Measurements from ENCODE around the gene KRAS. TPM values are rescaled to one million over a fixed set of nuclear protein-coding genes. Genes with fewer than 3 reads are reported as not detected.

Gene KRAS
- total and polyA plus RNA-seq, 2 of the 4 experiments (the other 2 are of a cell fraction), result 9.3 to 10.7 TPM

- H3K18ac ChIP-seq (ENCODE audit: low read depth, low read length), result no peak overlapping the region
- no peak overlapping the region for H4K91ac ChIP-seq (ENCODE audit: insufficient read depth, low read depth, low read length)
- ChIA-PET POLR2A (ENCODE audit: unreplicated experiment) (no interaction called here), CTCF (no interaction called here)
- WGBS, 2 experiments (ENCODE audit: extremely low coverage in 2 of 2, insufficient read length in 1 of 2), result 90% methylated on average over 2 of the region's 20 CpGs; no CpG with 5 or more reads in 1 of the 2 experiments
- no peak overlapping the region for H2BK20ac ChIP-seq (ENCODE audit: low read depth, low read length)
- H4K20me1 ChIP-seq (ENCODE audit: insufficient read depth, low read length), result peaks cover 18% of the 10 kb centered on the region; the same call in 1 of the 2 replicates
- no peak overlapping the region for H4K5ac ChIP-seq (ENCODE audit: low read depth, low read length)
- H3K14ac ChIP-seq (replicated peaks; ENCODE audit: low read depth, low read length), result no peak overlapping the region
- ATAC-seq (ENCODE audit: low read depth), result no peak
- H3K9ac ChIP-seq (ENCODE audit: low read depth, low read length), result no peak overlapping the region
- H2AFZ ChIP-seq (replicated peaks; ENCODE audit: low read length, poor library complexity), result no peak overlapping the region
- H3K56ac ChIP-seq (ENCODE audit: extremely low read depth, insufficient read depth, low read length), result no peak overlapping the region
- H3K79me1 ChIP-seq (ENCODE audit: low read depth in 1 of 2, low read length in 2 of 2), result peaks cover 3 to 47% of the 10 kb centered on the region in 2 experiments; a peak in 2 of 4 replicates
- H2AK9ac ChIP-seq (replicated peaks; ENCODE audit: low read depth, low read length, poor library complexity), result no peak overlapping the region
- H3K9me1 ChIP-seq (ENCODE audit: insufficient read depth, low read length), result no peaks in the 10 kb centered on the region
- no peak overlapping the region for H3K27ac ChIP-seq (ENCODE audit: insufficient read depth, low read length)
- no peak overlapping the region for H3K4me3 ChIP-seq (ENCODE audit: insufficient read depth, low read depth, low read length)
- H3K36me3 ChIP-seq (ENCODE audit: control insufficient read depth, insufficient read depth, low read length), result peaks cover 2% of the 10 kb centered on the region
- H2BK120ac ChIP-seq (ENCODE audit: low read depth, low read length), result no peak overlapping the region
- H4K8ac ChIP-seq (ENCODE audit: low read depth in 2 of 2, low read length in 2 of 2), result no peak overlapping the region
- dilution Hi-C loops (cut with HindIII; ENCODE audit: low sequenced_read_pairs, unreplicated experiment) (no loop called here), in situ Hi-C loops (cut with MboI; ENCODE audit: low sequenced_read_pairs) (loop anchor here (5.0 to 25.0 kb wide), 2 partner anchors 134 to 789 kb away; no protein-coding TSS in a partner anchor), intact Hi-C loops (cut with micrococcal nuclease) (loop anchor here (10.0 kb wide), 2 partner anchors 307 to 777 kb away; partner anchors contain the start of gene LMNTD1)
- no peak overlapping the region for H2AK5ac ChIP-seq (ENCODE audit: low read depth, low read length)
- H3K27me3 ChIP-seq (ENCODE audit: control insufficient read depth, insufficient read depth, low read length), result no peaks in the 10 kb centered on the region
- TF ChIP-seq MAZ (IDR thresholded peaks at IDR 0.05; ENCODE audit: borderline replicate concordance, low read depth, low read length) (no peak), SMC3 (IDR thresholded peaks at IDR 0.05; ENCODE audit: low read depth, low read length) (no peak), RCOR1 (IDR thresholded peaks at IDR 0.05; ENCODE audit: insufficient replicate concordance, low read length) (no peak), ELK1 (IDR thresholded peaks at IDR 0.05; ENCODE audit: borderline replicate concordance, low read depth, low read length) (no peak), MAFK (IDR thresholded peaks at IDR 0.05; ENCODE audit: low read depth, low read length) (no peak), USF2 (IDR thresholded peaks at IDR 0.05; ENCODE audit: low read depth, low read length) (no peak), CEBPB (IDR thresholded peaks at IDR 0.05; ENCODE audit: low read depth, low read length) (no peak), RAD21 (IDR thresholded peaks at IDR 0.05; ENCODE audit: low read length) (no peak), BHLHE40 (IDR thresholded peaks at IDR 0.05; ENCODE audit: low read depth, low read length) (no peak), CHD1 (IDR thresholded peaks at IDR 0.05; ENCODE audit: low read depth, low read length) (no peak), MXI1 (IDR thresholded peaks at IDR 0.05; ENCODE audit: borderline replicate concordance, low read depth, low read length) (no peak), NFE2L2 (IDR thresholded peaks at IDR 0.05; ENCODE audit: low read depth, low read length) (no peak), CTCF (conservative IDR thresholded peaks at IDR 0.05; ENCODE audit: low read depth, low read length) (no peak), POLR2A (IDR thresholded peaks at IDR 0.05; ENCODE audit: low read depth, low read length) (no peak), RFX5 (IDR thresholded peaks at IDR 0.05; ENCODE audit: low read depth, low read length) (no peak), FOS (IDR thresholded peaks at IDR 0.05; ENCODE audit: low read depth, low read length) (no peak)
- H3K4ac ChIP-seq (ENCODE audit: low read depth, low read length), result no peak overlapping the region
- H3K23ac ChIP-seq (ENCODE audit: low read depth, low read length), result no peak overlapping the region
- no peak for DNase-seq
- H2BK5ac ChIP-seq (ENCODE audit: low read depth, low read length, poor library complexity, severe bottlenecking), result no peak overlapping the region
- BruUV-seq (replicated peaks), result no TSS peak
- no peak overlapping the region for H2BK15ac ChIP-seq (ENCODE audit: low read depth, low read length)
- H3K4me2 ChIP-seq (ENCODE audit: low read depth, low read length), result no peak overlapping the region
- peaks cover 5% of the 10 kb centered on the region for H3K4me1 ChIP-seq (ENCODE audit: control insufficient read depth, insufficient read depth, low read length)
- H3K9me3 ChIP-seq (ENCODE audit: control insufficient read depth, insufficient read depth, low read length), result no peaks in the 10 kb centered on the region
These were observed 2.6 kb downstream of the KRAS start for GRCh38 chr12:25248137-25248536.
